ENCODE measurements around the gene SLC22A17. TPM values are rescaled to one million over a fixed set of nuclear protein-coding genes. Genes with fewer than 3 reads are reported as not detected.

SLC22A17 gene
- total RNA-seq, 1 experiment from 2014 or later = not detected

- Histone ChIP-seq H3K9me3 (ENCODE audit: insufficient read depth, low read depth) (no peaks in the 10 kb centered on the region), H3F3A (ENCODE audit: insufficient read depth, low read depth) (no peaks in the 10 kb centered on the region), H3K79me2 (ENCODE audit: low read depth) (no peaks in the 10 kb centered on the region), H3K4me1 (replicated peaks; ENCODE audit: insufficient read depth) (no peaks in the 10 kb centered on the region), H2AFZ (no peak overlapping the region), H3K9me2 (ENCODE audit: insufficient read depth) (no peaks in the 10 kb centered on the region), H3K27ac (no peak overlapping the region), H3K27me3 (ENCODE audit: insufficient read depth, low read depth) (peaks cover 77% of the 10 kb centered on the region), H4K20me1 (ENCODE audit: insufficient read depth) (no peaks in the 10 kb centered on the region), H3K4me2 (no peak overlapping the region), H3K4me3 (no peak overlapping the region), H3K36me3 (ENCODE audit: low read depth) (no peaks in the 10 kb centered on the region)
- POLR2A ChIA-PET (ENCODE audit: unreplicated experiment) = no interaction called here
- BruUV-seq (replicated peaks) = no TSS peak
- intact Hi-C loops (cut with micrococcal nuclease; ENCODE audit: unreplicated experiment) = no loop called here
- no peak for DNase-seq
- CTCF ChIA-PET = no interaction called here
- TF ChIP-seq EZH2 (IDR thresholded peaks at IDR 0.05; ENCODE audit: low read depth) = no peak
- no peak for TF ChIP-seq CTCF (conservative IDR thresholded peaks at IDR 0.05)
Observed at GRCh38 chr14:23378612-23379220, 26.0 kb upstream of the SLC22A17 start.

DNA sequence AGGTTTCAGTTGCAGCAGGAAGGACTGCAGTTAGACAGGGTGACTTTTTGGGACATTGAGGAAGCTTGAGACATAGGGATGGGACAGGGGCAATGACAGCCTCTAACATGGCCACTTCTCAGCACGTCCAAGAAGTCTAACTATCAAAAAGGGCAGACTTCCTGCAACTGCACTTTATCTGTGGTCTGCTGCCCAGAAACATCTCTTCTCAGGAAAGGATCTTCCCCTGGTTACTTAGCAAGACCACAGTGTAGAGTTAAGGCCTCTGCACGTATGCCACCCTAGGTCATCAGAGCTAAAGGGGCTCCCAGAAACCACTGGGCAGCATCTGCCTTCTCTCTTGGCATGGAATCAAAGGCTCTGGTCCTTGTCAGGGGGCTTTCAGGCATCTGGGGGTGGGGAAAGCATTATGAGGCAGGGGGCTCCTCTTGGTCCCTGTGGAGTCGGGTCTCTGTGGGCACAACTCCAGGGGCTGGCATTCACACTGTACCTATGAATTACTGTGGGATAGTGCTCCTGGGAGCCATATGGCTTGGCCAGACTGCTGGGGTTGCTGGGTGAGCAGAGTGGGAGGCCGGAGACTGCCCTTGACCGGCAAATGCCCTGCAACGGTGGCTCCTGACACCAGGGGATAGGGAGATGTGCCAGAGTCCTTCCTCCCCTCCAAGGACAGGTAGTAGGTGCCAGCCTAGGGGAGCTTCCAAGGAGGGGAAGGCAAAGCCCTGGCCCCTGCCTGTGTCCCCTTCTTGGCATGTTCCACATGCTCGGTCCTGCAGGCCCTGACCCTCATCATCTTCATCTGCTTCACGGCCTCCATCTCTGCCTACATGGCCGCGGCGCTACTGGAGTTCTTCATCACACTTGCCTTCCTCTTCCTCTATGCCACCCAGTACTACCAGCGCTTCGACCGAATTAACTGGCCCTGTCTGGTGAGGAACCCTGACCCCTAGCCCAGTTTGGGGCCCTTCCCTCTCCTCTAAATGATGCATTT lies 25.2 kb upstream of the SLC22A17 start:
- ChIA-PET CTCF (interaction anchor here (0.7 kb wide), 1 partner anchor 283 kb away, joined by 4 read pairs; the partner anchor contains the start of genes ACIN1 and C14orf119), POLR2A (ENCODE audit: unreplicated experiment) (no interaction called here)
- TF ChIP-seq EZH2 (IDR thresholded peaks at IDR 0.05; ENCODE audit: low read depth) (no peak), CTCF (conservative IDR thresholded peaks at IDR 0.05) (no peak)
- no peaks in the 10 kb centered on the region for H3F3A ChIP-seq (ENCODE audit: insufficient read depth, low read depth)
- no peak overlapping the region for H3K4me2 ChIP-seq
- BruUV-seq (replicated peaks) = no TSS peak
- intact Hi-C loops (cut with micrococcal nuclease; ENCODE audit: unreplicated experiment) = no loop called here
- H3K27me3 ChIP-seq (ENCODE audit: insufficient read depth, low read depth) = peaks cover 71% of the 10 kb centered on the region
- no peaks in the 10 kb centered on the region for H3K79me2 ChIP-seq (ENCODE audit: low read depth)
- H2AFZ ChIP-seq = no peak overlapping the region
- H3K4me3 ChIP-seq = no peak overlapping the region
- H3K27ac ChIP-seq = no peak overlapping the region
- no peaks in the 10 kb centered on the region for H3K9me3 ChIP-seq (ENCODE audit: insufficient read depth, low read depth)
- H4K20me1 ChIP-seq (ENCODE audit: insufficient read depth) = no peaks in the 10 kb centered on the region
- DNase-seq = no peak
- H3K36me3 ChIP-seq (ENCODE audit: low read depth) = no peaks in the 10 kb centered on the region
- no peaks in the 10 kb centered on the region for H3K4me1 ChIP-seq (replicated peaks; ENCODE audit: insufficient read depth)
- no peaks in the 10 kb centered on the region for H3K9me2 ChIP-seq (ENCODE audit: insufficient read depth)

GRCh38 chr14:23377198-23377550 lies 24.5 kb upstream of the SLC22A17 start:
- intact Hi-C loops (cut with micrococcal nuclease; ENCODE audit: unreplicated experiment) = no loop called here
- ChIA-PET POLR2A (ENCODE audit: unreplicated experiment) (no interaction called here), CTCF (interaction anchor here (0.7 kb wide), 1 partner anchor 282 kb away, joined by 4 read pairs; the partner anchor contains the start of genes ACIN1 and C14orf119)
- H3K27ac ChIP-seq = no peak overlapping the region
- BruUV-seq (replicated peaks) = no TSS peak
- no peak for TF ChIP-seq CTCF (conservative IDR thresholded peaks at IDR 0.05)
- no peak for TF ChIP-seq EZH2 (IDR thresholded peaks at IDR 0.05; ENCODE audit: low read depth)
- H3K9me2 ChIP-seq (ENCODE audit: insufficient read depth) = no peaks in the 10 kb centered on the region
- no peaks in the 10 kb centered on the region for H4K20me1 ChIP-seq (ENCODE audit: insufficient read depth)
- no peak for DNase-seq
- no peaks in the 10 kb centered on the region for H3F3A ChIP-seq (ENCODE audit: insufficient read depth, low read depth)
- peaks cover 66% of the 10 kb centered on the region for H3K27me3 ChIP-seq (ENCODE audit: insufficient read depth, low read depth)
- no peaks in the 10 kb centered on the region for H3K9me3 ChIP-seq (ENCODE audit: insufficient read depth, low read depth)
- no peaks in the 10 kb centered on the region for H3K36me3 ChIP-seq (ENCODE audit: low read depth)
- H2AFZ ChIP-seq = no peak overlapping the region
- H3K4me1 ChIP-seq (replicated peaks; ENCODE audit: insufficient read depth) = no peaks in the 10 kb centered on the region
- H3K4me2 ChIP-seq = no peak overlapping the region
- H3K79me2 ChIP-seq (ENCODE audit: low read depth) = no peaks in the 10 kb centered on the region
- H3K4me3 ChIP-seq = no peak overlapping the region
